Measurements from ENCODE around the gene ARSG.
"Not testable (repeated sequence)": the region's sequence is repeated elsewhere in the genome, so short reads cannot be mapped to it uniquely, and the experiment has no call there.

ARSG gene

DNA sequence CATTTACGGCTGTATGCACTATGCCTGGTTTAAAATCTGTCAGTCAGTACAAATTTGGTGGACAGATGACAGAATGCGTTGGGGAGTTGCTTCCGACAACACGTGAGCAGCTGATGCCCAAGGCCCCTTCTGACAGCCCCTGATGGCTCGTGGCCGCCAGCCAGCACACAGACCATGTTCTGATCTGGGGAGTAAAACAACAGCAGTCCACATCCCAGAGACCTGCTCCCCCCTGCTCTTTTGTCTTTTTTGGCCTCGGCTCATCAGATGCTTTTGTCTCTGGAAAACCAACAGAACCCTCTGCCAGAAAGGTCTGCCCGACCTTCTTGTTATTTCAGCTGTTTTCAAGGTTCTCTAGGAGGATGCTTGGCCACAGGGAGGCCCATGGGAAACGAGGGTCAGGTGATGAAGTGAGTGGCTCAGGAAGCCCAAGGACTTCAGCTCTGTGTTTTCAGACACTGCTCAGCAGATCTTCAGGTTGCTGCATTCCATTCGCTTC is 10.8 kb downstream of the ARSG start:
- TF ChIP-seq, protein P1, sequence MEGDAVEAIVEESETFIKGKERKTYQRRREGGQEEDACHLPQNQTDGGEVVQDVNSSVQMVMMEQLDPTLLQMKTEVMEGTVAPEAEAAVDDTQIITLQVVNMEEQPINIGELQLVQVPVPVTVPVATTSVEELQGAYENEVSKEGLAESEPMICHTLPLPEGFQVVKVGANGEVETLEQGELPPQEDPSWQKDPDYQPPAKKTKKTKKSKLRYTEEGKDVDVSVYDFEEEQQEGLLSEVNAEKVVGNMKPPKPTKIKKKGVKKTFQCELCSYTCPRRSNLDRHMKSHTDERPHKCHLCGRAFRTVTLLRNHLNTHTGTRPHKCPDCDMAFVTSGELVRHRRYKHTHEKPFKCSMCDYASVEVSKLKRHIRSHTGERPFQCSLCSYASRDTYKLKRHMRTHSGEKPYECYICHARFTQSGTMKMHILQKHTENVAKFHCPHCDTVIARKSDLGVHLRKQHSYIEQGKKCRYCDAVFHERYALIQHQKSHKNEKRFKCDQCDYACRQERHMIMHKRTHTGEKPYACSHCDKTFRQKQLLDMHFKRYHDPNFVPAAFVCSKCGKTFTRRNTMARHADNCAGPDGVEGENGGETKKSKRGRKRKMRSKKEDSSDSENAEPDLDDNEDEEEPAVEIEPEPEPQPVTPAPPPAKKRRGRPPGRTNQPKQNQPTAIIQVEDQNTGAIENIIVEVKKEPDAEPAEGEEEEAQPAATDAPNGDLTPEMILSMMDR (IDR thresholded peaks at IDR 0.05; ENCODE audit: borderline replicate concordance, insufficient read depth, low read depth, low read length) = no peak
- no peak overlapping the region for H3K4me3 ChIP-seq (ENCODE audit: low read depth, low read length)

GRCh38 chr17:68302666-68303065 is 11.4 kb downstream of the ARSG start:
- no peak overlapping the region for H3K4me3 ChIP-seq (ENCODE audit: low read depth, low read length)

GRCh38 chr17:68304706-68305105 is 13.4 kb downstream of the ARSG start:
- TF ChIP-seq, protein P1 (IDR thresholded peaks at IDR 0.05; ENCODE audit: borderline replicate concordance, insufficient read depth, low read depth, low read length) = no peak
- no peak overlapping the region for H3K4me3 ChIP-seq (ENCODE audit: low read depth, low read length)

More at GRCh38 chr17:68302666-68303065, 11.4 kb downstream of the ARSG start:
- TF ChIP-seq, protein P1 (IDR thresholded peaks at IDR 0.05; ENCODE audit: borderline replicate concordance, insufficient read depth, low read depth, low read length) = no peak

DNA sequence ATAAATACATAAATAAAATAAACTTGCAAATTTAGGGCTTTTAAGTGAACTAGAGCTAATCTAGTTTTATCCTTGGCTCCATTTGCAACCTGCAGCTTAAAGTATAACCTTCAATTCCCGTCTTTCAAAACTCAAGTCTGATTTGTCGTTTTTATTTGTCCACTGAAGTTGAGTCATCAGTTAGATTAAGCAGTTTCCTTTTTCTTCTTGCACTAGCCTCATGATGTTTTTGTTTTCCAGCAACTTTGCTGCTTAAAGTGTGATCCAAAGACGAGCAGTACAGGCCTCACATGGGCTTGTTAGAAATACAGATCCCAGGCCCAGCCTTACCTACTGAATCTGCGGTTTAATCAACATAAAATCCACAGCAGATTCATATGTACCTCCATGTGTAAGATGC is 13.8 kb downstream of the ARSG start:
- TF ChIP-seq, protein P1 (IDR thresholded peaks at IDR 0.05; ENCODE audit: borderline replicate concordance, insufficient read depth, low read depth, low read length) = no peak
- no peak overlapping the region for H3K4me3 ChIP-seq (ENCODE audit: low read depth, low read length)

- no peak overlapping the region for H3K4me3 ChIP-seq (ENCODE audit: low read depth, low read length)
- TF ChIP-seq, protein P1 (IDR thresholded peaks at IDR 0.05; ENCODE audit: borderline replicate concordance, insufficient read depth, low read depth, low read length) = no peak
Measured at GRCh38 chr17:68306819-68307218, 15.5 kb downstream of the ARSG start.

DNA sequence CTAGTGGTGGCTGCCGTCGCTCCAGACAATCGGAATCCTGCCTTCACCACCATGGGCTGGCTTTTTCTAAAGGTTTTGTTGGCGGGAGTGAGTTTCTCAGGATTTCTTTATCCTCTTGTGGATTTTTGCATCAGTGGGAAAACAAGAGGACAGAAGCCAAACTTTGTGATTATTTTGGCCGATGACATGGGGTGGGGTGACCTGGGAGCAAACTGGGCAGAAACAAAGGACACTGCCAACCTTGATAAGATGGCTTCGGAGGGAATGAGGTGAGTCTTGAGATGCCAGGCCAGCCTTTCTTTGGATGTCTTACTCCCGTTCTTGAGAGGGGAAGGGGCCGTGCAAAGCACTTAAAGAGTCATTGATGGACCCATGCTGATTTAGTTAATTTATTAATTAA is 16.1 kb downstream of the ARSG start:
- TF ChIP-seq, protein P1 (IDR thresholded peaks at IDR 0.05; ENCODE audit: borderline replicate concordance, insufficient read depth, low read depth, low read length) = no peak
- no peak overlapping the region for H3K4me3 ChIP-seq (ENCODE audit: low read depth, low read length)

GRCh38 chr17:68308486-68308885 is 17.2 kb downstream of the ARSG start:
- H3K4me3 ChIP-seq (ENCODE audit: low read depth, low read length) = not testable (repeated sequence)

DNA sequence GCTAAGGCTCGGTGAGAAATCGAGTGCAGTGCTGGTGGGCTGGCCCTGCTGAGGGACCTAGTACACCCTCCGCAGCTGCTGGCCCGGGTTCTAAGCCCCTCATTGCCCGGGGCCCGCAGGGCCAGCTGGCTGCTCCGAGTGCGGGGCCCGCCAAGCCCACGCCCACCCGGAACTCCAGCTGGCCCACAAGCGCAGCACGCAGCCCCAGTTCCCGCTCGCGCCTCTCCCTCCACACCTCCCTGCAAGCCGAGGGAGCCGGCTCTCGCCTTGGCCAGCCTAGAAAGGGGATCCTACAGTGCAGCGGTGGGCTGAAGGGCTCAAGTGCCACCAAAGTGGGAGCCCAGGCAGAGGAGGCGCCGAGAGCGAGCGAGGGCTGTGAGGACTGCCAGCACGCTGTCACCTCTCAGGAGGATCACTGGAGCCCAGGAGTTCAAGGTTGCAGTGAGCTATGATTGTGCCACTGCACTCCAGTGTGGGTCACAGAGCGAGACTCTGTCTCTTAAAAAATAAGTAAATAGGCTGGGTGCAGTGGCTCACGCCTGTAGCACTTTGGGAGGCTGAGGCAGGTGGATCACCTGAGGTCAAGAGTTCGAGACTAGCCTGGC is 17.9 kb downstream of the ARSG start:
- not testable (repeated sequence) for H3K4me3 ChIP-seq (ENCODE audit: low read depth, low read length)

All from GM12875 (cell line).